Measurements from ENCODE around the gene OR2AE1. TPM values are rescaled to one million over a fixed set of nuclear protein-coding genes. Genes with fewer than 3 reads are reported as not detected.

The OR2AE1 gene
- total and polyA plus RNA-seq, 2 of the 13 experiments (the other 11 are each of a cell fraction or from before 2014, with no cell fraction given), result not detected

DNA sequence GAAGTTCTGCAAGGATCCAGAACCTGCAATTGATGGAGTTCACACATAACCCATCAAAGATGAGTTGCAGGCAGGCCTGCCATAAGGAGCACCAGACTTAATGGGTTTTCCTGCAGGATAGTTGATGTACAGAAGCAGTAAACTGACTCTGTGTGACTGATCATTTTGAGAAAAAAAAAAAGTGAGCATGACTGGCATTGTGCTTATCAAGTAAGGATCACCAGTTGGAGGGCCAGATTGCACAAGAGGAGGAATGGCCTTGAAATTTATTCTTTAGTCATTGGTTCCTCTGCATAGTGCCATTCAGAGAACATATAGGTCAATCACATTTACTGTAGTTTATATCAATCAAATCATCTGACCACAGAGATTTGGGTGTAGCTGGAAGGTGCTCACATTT, 45.2 kb downstream of the OR2AE1 start (continued):
- TF ChIP-seq ZNF629 (CRISPR knock-in tag; conservative IDR thresholded peaks at IDR 0.05) (no peak), ZNF598 (CRISPR knock-in tag; IDR thresholded peaks at IDR 0.05; ENCODE audit: borderline replicate concordance) (no peak), FOSL2 (CRISPR knock-in tag; IDR thresholded peaks at IDR 0.05) (peak; percentile 36; the same call in 1 of the 2 replicates), THAP11 (CRISPR knock-in tag; IDR thresholded peaks at IDR 0.05) (no peak), RFXAP (CRISPR knock-in tag; IDR thresholded peaks at IDR 0.05; ENCODE audit: borderline replicate concordance) (no peak), ZNF878 (CRISPR knock-in tag; IDR thresholded peaks at IDR 0.05) (no peak), PHF21A (CRISPR knock-in tag; IDR thresholded peaks at IDR 0.05) (no peak), SOX13 (IDR thresholded peaks at IDR 0.05) (no peak), SOX13 (CRISPR knock-in tag; conservative IDR thresholded peaks at IDR 0.05 in 1 of 2, IDR thresholded peaks at IDR 0.05 in 1 of 2) (peak in 1 of 2 experiments; percentile 43; a peak in 1 of 4 replicates), ZNF432 (CRISPR knock-in tag; IDR thresholded peaks at IDR 0.05; ENCODE audit: borderline replicate concordance) (no peak), KAT7 (CRISPR knock-in tag; IDR thresholded peaks at IDR 0.05; ENCODE audit: borderline replicate concordance) (no peak), RORA (CRISPR knock-in tag; IDR thresholded peaks at IDR 0.05) (no peak), CEBPG (CRISPR knock-in tag; IDR thresholded peaks at IDR 0.05) (peak; percentile 73), SIX1 (CRISPR knock-in tag; IDR thresholded peaks at IDR 0.05; ENCODE audit: borderline replicate concordance) (no peak), HMG20A (CRISPR knock-in tag; IDR thresholded peaks at IDR 0.05; ENCODE audit: borderline replicate concordance) (peak; percentile 66; the same call in 1 of the 2 replicates), EP300 (IDR thresholded peaks at IDR 0.05; ENCODE audit: low read depth in 2 of 2, low read length in 2 of 2) (peak in 1 of 2 experiments; percentile 57; a peak in 2 of 4 replicates), EP300 (CRISPR knock-in tag; IDR thresholded peaks at IDR 0.05; ENCODE audit: borderline replicate concordance) (no peak), ZNF460 (CRISPR knock-in tag; IDR thresholded peaks at IDR 0.05; ENCODE audit: borderline replicate concordance) (no peak), MAZ (IDR thresholded peaks at IDR 0.05; ENCODE audit: borderline replicate concordance, low read depth, low read length) (no peak), MAZ (CRISPR knock-in tag; IDR thresholded peaks at IDR 0.05; ENCODE audit: low read depth) (no peak)
- TF ChIP-seq, protein P1, sequence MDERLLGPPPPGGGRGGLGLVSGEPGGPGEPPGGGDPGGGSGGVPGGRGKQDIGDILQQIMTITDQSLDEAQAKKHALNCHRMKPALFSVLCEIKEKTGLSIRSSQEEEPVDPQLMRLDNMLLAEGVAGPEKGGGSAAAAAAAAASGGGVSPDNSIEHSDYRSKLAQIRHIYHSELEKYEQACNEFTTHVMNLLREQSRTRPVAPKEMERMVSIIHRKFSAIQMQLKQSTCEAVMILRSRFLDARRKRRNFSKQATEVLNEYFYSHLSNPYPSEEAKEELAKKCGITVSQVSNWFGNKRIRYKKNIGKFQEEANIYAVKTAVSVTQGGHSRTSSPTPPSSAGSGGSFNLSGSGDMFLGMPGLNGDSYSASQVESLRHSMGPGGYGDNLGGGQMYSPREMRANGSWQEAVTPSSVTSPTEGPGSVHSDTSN (CRISPR knock-in tag; IDR thresholded peaks at IDR 0.05), result no peak
- TF ChIP-seq, protein P2, sequence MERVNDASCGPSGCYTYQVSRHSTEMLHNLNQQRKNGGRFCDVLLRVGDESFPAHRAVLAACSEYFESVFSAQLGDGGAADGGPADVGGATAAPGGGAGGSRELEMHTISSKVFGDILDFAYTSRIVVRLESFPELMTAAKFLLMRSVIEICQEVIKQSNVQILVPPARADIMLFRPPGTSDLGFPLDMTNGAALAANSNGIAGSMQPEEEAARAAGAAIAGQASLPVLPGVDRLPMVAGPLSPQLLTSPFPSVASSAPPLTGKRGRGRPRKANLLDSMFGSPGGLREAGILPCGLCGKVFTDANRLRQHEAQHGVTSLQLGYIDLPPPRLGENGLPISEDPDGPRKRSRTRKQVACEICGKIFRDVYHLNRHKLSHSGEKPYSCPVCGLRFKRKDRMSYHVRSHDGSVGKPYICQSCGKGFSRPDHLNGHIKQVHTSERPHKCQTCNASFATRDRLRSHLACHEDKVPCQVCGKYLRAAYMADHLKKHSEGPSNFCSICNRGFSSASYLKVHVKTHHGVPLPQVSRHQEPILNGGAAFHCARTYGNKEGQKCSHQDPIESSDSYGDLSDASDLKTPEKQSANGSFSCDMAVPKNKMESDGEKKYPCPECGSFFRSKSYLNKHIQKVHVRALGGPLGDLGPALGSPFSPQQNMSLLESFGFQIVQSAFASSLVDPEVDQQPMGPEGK (CRISPR knock-in tag; IDR thresholded peaks at IDR 0.05), result no peak
- TF ChIP-seq, protein P3, sequence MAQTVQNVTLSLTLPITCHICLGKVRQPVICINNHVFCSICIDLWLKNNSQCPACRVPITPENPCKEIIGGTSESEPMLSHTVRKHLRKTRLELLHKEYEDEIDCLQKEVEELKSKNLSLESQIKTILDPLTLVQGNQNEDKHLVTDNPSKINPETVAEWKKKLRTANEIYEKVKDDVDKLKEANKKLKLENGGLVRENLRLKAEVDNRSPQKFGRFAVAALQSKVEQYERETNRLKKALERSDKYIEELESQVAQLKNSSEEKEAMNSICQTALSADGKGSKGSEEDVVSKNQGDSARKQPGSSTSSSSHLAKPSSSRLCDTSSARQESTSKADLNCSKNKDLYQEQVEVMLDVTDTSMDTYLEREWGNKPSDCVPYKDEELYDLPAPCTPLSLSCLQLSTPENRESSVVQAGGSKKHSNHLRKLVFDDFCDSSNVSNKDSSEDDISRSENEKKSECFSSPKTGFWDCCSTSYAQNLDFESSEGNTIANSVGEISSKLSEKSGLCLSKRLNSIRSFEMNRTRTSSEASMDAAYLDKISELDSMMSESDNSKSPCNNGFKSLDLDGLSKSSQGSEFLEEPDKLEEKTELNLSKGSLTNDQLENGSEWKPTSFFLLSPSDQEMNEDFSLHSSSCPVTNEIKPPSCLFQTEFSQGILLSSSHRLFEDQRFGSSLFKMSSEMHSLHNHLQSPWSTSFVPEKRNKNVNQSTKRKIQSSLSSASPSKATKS (CRISPR knock-in tag; IDR thresholded peaks at IDR 0.05), result no peak
- TF ChIP-seq, protein P4, sequence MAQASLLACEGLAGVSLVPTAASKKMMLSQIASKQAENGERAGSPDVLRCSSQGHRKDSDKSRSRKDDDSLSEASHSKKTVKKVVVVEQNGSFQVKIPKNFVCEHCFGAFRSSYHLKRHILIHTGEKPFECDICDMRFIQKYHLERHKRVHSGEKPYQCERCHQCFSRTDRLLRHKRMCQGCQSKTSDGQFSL (CRISPR knock-in tag; IDR thresholded peaks at IDR 0.05), result no peak
- TF ChIP-seq, protein P5, sequence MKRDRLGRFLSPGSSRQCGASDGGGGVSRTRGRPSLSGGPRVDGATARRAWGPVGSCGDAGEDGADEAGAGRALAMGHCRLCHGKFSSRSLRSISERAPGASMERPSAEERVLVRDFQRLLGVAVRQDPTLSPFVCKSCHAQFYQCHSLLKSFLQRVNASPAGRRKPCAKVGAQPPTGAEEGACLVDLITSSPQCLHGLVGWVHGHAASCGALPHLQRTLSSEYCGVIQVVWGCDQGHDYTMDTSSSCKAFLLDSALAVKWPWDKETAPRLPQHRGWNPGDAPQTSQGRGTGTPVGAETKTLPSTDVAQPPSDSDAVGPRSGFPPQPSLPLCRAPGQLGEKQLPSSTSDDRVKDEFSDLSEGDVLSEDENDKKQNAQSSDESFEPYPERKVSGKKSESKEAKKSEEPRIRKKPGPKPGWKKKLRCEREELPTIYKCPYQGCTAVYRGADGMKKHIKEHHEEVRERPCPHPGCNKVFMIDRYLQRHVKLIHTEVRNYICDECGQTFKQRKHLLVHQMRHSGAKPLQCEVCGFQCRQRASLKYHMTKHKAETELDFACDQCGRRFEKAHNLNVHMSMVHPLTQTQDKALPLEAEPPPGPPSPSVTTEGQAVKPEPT (CRISPR knock-in tag; IDR thresholded peaks at IDR 0.05; ENCODE audit: low read depth), result no peak
